GM19455 (cell line): Measurements from ENCODE around the gene HUNK.

ENCODE experiments used
- ATAC-seq: cut with Tn5 transposase; IDR thresholded peaks from one replicate; pipeline ENCODE4 v1.9.1; 2021; ENCODE audit not compliant: unreplicated experiment

Gene HUNK

GRCh38 chr21:32044205-32045180 is 171.7 kb downstream of the HUNK start:
- ATAC-seq = no peak

- ATAC-seq = no peak
Measured at GRCh38 chr21:32046191-32046590, 173.4 kb downstream of the HUNK start.

GRCh38 chr21:32048353-32048752 is 175.5 kb downstream of the HUNK start:
- ATAC-seq = no peak
